HG03095 (cell line): ENCODE data around the gene TSPAN31.
"Not testable (repeated sequence)": the region's sequence is repeated elsewhere in the genome, so short reads cannot be mapped to it uniquely, and the experiment has no call there.

ENCODE experiments used
- ATAC-seq: cut with Tn5 transposase; IDR thresholded peaks from one replicate; pipeline ENCODE4 v1.9.1; 2021; ENCODE audit warnings: moderate library complexity; ENCODE audit not compliant: unreplicated experiment

Gene TSPAN31

DNA sequence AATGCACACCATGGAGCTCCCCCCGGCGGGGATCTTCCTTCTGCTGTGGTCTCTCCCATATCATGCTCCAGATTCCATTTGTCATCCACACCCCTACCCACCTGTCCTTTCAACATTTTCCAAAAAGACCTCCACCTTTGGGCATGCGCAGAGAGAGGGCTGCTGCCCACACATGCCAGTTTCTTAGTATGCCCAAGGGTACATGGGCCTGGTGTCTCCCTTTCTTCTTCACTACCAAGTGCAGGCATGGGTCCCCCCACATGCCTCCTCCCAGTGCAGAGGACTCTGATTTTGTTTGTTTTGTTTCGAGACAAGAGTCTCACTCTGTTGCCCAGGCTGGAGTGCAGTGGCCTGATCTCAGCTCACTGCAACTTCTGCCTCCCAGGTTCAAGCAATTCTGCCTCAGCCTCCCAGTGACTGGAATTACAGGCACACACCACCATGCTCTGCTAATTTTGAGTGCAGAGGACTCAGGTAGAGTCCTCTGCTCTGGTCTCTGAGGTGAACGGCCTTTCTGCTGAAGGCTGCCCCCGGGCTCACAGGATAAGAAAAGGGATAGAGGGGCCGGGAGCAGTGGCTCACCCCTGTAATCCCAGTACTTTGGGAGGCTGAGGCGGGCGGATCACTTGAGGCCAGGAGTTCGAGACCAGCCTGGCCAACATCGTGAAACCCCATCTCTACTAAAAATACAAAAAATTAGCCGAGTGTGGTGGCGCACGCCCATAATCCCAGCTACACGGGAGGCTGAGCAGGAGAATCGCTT lies 22.8 kb upstream of the TSPAN31 start:
- ATAC-seq: not testable (repeated sequence)

GRCh38 chr12:57722716-57723629 lies 21.9 kb upstream of the TSPAN31 start:
- no peak for ATAC-seq

DNA sequence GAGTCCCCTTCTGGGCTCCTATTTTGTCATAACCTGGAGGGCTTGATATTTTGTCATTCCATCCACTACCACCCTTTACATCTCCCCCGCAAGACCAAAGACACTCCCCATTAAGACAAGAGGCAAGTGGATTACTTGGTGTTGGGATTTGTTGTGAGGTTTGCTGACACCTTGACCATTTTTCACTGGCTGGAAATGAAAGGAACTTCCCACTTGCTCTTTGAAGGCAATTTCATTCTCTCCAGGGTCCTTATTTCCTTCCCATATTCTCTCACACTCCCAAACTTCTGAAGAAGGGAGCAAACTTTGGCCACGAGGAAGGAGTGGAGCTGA lies 21.2 kb upstream of the TSPAN31 start:
- ATAC-seq: no peak

GRCh38 chr12:57724003-57724935 lies 20.6 kb upstream of the TSPAN31 start:
- no peak for ATAC-seq

DNA sequence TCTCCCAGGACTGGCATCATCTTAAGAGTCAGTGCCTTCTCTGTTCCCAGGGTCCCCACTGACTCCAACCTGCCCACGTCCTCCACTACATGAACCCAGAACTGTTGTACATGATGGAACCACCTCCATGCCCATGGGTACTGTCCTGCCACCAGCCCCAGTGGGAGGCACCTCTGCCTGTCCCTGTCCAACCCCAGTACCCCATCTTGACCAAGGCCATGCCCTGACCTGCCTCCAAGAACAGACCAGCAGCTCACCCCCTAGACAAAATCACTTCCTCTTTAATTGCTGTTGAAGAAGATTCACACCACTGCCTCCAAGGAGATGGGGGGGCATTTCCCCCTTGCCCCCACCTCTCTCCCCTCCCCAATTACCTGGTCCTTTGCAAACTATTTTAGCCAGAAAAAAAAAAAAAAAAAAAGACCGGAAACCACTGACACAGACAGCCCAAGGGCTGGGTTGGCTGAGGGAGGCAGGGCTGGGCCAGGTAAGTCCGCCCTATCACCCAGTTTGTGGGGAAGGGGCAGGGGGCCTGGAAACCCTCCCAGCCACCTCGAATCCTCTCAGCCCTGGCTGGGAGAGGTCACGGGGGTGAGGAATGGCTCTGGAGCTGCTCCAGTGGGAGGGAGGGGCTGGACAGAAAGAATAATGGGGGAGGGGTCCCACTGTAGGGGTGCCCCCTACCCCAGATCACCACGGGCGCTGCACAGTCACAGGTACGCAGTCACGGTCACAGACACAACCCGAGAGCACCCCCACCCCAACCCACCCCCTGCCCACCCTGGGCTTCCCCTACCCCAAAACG lies 19.7 kb upstream of the TSPAN31 start:
- ATAC-seq: no peak

DNA sequence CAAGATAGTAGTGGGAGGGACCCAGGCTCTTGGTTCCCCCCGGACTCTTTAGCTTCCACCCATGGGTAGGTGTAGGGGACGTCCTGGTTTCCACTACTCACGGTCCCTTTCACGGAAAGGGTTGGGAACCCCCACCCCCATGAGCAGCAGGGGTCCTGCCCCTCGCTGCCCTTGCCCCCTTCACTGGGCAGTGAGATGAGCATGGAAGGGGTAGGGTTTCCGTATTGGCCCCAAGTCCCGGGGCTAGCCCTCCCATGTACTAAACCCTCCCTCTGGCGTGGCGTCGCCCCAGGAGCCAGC lies 19.0 kb upstream of the TSPAN31 start:
- no peak for ATAC-seq

DNA sequence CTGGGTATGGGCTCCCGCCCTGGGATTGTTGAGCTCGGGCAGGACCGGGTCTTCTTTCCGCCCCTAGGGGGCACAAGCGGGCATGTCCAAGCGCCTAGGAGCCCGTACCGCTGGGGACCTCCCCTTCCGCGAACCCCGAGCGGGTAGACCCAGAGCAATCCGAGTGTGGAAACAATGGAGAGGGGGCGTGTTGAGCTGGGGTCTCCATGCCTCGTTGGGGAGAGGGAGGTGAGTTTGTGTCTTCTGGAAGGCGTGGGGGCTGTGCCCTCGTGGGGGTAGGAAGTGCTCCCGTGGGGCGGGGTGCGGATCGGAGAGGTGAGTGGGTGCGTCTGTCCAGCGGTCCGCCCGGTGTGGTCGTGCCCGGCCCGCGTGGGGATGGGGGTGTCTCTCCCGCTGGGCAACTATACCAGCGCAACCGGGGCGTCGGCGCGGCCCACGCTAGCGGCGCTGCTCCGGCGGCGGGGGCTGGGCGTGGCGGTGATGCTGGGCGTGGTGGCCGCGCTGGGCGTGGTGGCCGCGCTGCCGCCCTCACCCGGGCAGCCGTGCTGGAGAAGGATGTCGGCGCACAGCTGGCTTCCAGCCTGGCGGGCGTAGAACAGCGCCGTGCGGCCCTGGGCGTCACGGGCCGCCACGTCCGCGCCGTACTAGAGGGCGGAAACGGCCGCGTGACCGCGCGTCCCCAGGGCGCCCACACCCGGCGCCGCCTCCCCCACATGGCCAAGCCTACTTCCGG lies 18.5 kb upstream of the TSPAN31 start:
- no peak for ATAC-seq

- no peak for ATAC-seq
Measured at GRCh38 chr12:57726884-57727757, 17.7 kb upstream of the TSPAN31 start.

DNA sequence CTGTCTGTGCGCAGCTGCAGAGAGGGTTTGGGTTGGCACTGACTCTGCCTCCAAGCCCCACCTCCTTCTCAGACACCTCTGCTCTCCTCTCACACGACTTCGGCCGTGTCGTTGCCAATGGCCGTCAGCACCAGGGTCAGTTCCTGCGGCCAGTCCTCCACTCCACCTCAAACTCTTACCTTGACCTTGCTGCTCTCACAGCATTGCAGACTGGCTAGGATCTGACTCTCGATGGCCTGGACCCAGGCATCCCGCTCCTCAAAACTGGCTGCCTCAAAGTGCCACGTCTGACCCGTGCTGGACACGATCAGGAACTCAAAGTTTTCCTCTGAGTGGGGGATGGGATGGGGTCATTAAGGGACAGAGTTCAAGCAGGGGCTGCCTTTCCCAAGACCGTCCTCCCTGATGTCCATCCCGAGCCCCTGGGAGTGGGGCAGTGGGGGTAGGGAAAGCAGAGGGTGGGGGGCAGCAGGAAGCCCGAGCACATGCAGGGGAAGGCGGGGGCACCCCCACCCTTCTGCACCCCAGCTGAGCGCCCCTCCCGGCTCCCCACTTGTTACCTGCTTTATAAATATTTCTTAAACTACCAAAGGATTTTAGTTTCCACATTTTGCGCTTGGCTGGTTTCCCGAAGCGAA lies 17.0 kb upstream of the TSPAN31 start:
- ATAC-seq: no peak

- ATAC-seq: no peak
Measured at GRCh38 chr12:57729321-57729844, 15.5 kb upstream of the TSPAN31 start.

DNA sequence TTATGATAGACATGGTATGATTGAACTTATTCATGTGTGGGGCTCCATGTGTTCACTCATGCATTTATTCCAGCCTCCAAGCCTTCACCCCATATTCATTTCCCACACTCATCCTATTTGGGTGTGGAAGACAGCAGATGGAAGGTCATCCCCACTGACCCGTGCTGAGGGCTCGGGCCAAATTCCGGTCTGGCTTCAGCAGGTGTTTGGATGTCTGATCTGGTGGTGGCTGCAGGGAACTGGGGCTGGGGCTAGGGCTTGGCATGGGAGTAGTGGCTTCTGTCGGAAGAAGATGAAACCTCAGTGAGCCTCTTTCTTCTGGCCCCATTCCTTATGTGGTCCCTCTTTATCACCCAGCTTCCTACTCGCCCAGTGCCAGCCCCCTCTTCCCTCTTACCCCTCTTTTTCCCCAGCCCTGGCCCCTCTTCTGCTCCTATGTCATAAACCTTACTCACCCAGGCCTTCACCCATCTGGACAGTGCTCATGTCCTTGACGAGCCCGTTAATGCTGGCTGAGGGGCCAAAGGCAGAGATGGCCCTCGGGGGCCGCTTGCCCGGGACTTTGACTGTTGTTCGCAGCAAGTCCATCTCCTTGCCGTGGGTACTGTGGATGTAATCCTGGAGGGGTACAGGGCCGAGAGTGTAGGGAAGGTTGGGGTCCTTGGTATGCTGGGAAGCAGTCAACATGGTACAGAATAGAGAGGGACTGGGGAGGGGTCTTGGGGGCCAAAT lies 14.3 kb upstream of the TSPAN31 start:
- ATAC-seq: no peak

DNA sequence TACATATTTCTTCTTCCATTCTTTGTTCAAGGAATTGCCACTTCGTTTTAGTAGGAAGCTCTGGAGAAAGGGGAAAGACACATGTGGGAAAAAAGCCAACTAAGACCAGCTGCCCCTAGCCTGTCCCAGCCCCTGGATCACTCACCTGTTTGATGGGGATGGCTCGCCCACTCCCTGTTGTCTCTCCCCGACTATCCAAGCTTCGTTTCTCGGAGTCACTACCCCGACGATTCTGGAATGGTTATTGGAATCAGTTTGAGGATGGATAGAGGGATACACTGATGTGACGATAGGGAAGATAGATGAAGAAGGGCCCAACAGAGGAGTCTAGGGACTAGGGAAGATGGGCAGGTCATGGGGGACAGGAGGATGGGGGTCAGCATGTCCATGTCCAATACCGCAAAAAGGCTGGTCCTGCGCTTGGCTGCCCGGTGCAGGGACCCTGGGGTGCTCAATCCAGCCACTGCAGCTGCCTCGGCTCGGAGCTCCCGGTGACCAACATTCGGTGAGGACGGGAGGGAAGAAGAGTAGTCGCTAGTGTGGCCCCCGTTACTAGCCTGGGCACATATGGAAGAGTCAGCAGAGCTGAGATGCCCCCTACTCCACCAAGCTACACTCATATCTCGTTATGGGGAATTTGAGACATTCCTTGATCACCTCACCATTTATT lies 13.3 kb upstream of the TSPAN31 start:
- ATAC-seq: no peak

DNA sequence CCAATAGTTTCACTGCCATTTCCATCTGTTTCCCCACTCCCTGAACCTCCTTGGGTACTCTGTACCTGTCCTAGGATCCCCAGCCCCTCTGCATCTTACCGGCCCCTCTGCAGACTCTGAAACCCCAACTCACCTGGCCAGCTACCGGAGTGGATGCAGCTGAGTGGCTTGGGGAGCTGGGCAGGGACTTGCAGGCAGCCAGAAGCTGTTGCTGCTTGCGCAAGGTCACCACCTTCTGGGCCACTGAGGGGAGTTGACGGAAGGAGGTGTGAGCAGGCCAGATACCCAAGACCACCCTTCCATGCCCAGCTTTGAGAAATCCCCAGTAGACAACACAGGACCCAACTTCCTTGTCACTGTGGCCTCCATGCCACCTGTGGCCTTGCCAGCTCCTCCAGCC lies 12.6 kb upstream of the TSPAN31 start:
- no peak for ATAC-seq

DNA sequence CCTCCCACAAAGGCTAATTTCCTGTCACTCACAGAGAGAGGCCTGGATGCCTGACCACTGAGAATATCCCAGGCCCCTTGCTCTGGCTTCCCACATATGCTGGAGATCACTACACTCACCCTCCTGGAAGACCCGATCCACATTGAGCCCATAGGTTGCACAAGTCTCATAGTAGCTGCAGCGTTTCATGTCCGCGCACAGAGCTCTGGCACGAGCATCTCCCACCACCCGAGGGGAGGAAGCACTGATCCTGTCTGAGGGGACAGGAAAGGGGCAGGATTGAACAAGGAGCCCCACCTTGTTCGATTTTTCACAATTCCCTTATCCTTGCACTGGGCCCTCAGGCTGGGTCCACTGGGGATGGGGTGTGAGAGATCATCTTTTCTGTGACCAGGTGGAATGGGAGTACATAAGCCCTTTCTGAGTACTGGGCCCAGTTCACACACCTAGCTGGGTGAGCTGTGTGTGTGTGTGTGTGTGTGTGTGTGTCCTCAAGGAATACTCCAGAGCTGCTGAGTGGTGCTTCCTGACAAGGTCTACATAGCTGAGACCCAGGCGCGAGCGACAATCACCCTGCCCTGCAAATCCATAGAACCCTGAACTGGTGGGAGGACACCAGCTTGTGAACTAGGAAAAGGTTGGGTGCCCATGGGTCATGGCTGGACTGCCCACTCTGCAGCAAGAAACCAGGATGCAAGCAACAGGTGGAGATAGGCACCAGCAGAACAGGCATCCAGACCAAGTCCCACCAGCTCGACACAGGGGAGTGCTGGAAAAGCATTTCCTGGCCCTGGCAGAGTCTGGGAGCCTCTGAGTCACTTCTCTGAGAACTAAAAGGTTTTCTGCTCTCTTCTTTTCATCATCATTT lies 11.9 kb upstream of the TSPAN31 start:
- ATAC-seq: no peak

- ATAC-seq: no peak
Measured at GRCh38 chr12:57733928-57734327, 10.9 kb upstream of the TSPAN31 start.

- no peak for ATAC-seq
Measured at GRCh38 chr12:57734591-57734990, 10.2 kb upstream of the TSPAN31 start.
